Endothelial cell of umbilical vein (primary cell): ENCODE data around the gene ITPR2. TPM values are rescaled to one million over a fixed set of nuclear protein-coding genes. Genes with fewer than 3 reads are reported as not detected.

Source experiments
- BruUV-seq: library from RNA; stranded (reverse); fragments of 400-500 nt; replicated peaks from 2 replicates; lab custom pipeline; 2021; lab: Mats Ljungman, UMichigan
- CTCF ChIA-PET: fragments of 300-600, 350-600 bp; sonication (Branson Sonifier 250); formaldehyde crosslinking; loops from one replicate; lab custom pipeline; 2021; ENCODE audit warnings: antibody characterized with exemption, inconsistent platforms; lab: Charles Lee
- POLR2A ChIA-PET: fragments of 300-600, 350-600 bp; sonication (Branson Sonifier 250); formaldehyde crosslinking; loops from one replicate; lab custom pipeline; 2021; ENCODE audit warnings: antibody characterized with exemption, inconsistent platforms; lab: Charles Lee
- DNase-seq: peaks from one replicate; pipeline ENCODE4 v3.0.0-alpha.2; 2011; ENCODE audit warnings: low read depth, low spot score
- FAIRE-seq: peaks from 2 replicates; lab custom pipeline; 2011; peaks lifted over from hg19 to GRCh38; lab: Jason Lieb, UNC
- H2AFZ ChIP-seq: 2 replicates; pipeline ENCODE4 v1.6.0; 2012; ENCODE audit warnings: low read depth, low read length, control low read depth, inconsistent platforms
- H3K27ac ChIP-seq: 2 replicates; pipeline ENCODE4 v1.5.1; 2011; ENCODE audit warnings: low read depth, mild to moderate bottlenecking, control low read depth, low read length, moderate library complexity; ENCODE audit not compliant: insufficient read depth
- H3K27me3 ChIP-seq, 2 experiments: 2 replicates each; pipeline versions ENCODE4 v1.6.0 to v1.6.1; 2011; ENCODE audit warnings: low read length in 2 of 2, mixed read lengths in 1 of 2; ENCODE audit not compliant: control insufficient read depth in 2 of 2, insufficient read depth in 2 of 2
- H3K36me3 ChIP-seq, 2 experiments: 2 replicates in 1 of 2; 3 replicates in 1 of 2; pipeline ENCODE4 v1.5.1; 2011; ENCODE audit warnings: low read length in 2 of 2, mild to moderate bottlenecking in 1 of 2, moderate library complexity in 1 of 2; ENCODE audit not compliant: control insufficient read depth in 2 of 2, insufficient read depth in 2 of 2; ENCODE audit errors: extremely low read depth in 1 of 2
- H3K4me1 ChIP-seq: 3 replicates; pipeline ENCODE4 v1.5.1; 2011; ENCODE audit warnings: mild to moderate bottlenecking, low read length; ENCODE audit not compliant: control insufficient read depth, insufficient read depth; ENCODE audit errors: extremely low read depth
- H3K4me2 ChIP-seq: 2 replicates; pipeline ENCODE4 v1.6.1; 2011; ENCODE audit warnings: low read length, control low read depth, mixed read lengths; ENCODE audit not compliant: insufficient read depth
- H3K4me3 ChIP-seq, 3 experiments: fragments of 200-600 bp in 1 of 3; sonication (generic), shearing (Covaris generic) in 1 of 3; replicated peaks in 1 of 3; 2 replicates each; pipeline ENCODE4 v1.5.1; 2011 to 2016; ENCODE audit warnings: control low read depth in 3 of 3, low read length in 3 of 3, mild to moderate bottlenecking in 2 of 3, inconsistent platforms in 1 of 3, low read depth in 1 of 3, moderate library complexity in 1 of 3; ENCODE audit not compliant: insufficient read depth in 1 of 3
- H3K79me2 ChIP-seq: 2 replicates; pipeline ENCODE4 v1.6.0; 2012; ENCODE audit warnings: low read length, inconsistent platforms; ENCODE audit not compliant: control insufficient read depth, insufficient read depth
- H3K9ac ChIP-seq: replicated peaks from 2 replicates; pipeline ENCODE3; 2011; ENCODE audit warnings: low read length, control low read depth; ENCODE audit not compliant: insufficient read depth; ENCODE audit errors: extremely low read depth
- H3K9me1 ChIP-seq: replicated peaks from 3 replicates; pipeline ENCODE4 v1.6.0; 2011; ENCODE audit warnings: mild to moderate bottlenecking, low read length; ENCODE audit not compliant: control insufficient read depth, insufficient read depth; ENCODE audit errors: extremely low read depth
- H3K9me3 ChIP-seq: replicated peaks from 2 replicates; pipeline ENCODE4 v1.5.1; 2012; ENCODE audit warnings: low read length, inconsistent platforms; ENCODE audit not compliant: control insufficient read depth, insufficient read depth
- H4K20me1 ChIP-seq: replicated peaks from 2 replicates; pipeline ENCODE3; 2011; ENCODE audit warnings: mild to moderate bottlenecking, low read length; ENCODE audit not compliant: control insufficient read depth, insufficient read depth; ENCODE audit errors: extremely low read depth
- EZH2 ChIP-seq: IDR thresholded peaks from 2 replicates; pipeline ENCODE4 v1.6.1; 2012; ENCODE audit warnings: borderline replicate concordance, low read depth, mild to moderate bottlenecking, moderate library complexity, low read length, inconsistent platforms; ENCODE audit not compliant: severe bottlenecking
- GATA2 ChIP-seq: IDR thresholded peaks from 2 replicates; pipeline ENCODE4 v1.7.0; 2011; ENCODE audit warnings: low read depth, mild to moderate bottlenecking, moderate library complexity, mixed read lengths, low read length; ENCODE audit not compliant: insufficient read length, insufficient read depth
- JUN ChIP-seq: IDR thresholded peaks from 2 replicates; pipeline ENCODE4 v1.6.1; 2011; ENCODE audit warnings: borderline replicate concordance, low read depth; ENCODE audit not compliant: insufficient read length, insufficient read depth
- MYC ChIP-seq: IDR thresholded peaks from one replicate; pipeline ENCODE4 v1.6.1; 2011; ENCODE audit warnings: mild to moderate bottlenecking, low read depth, low read length
- POLR2A ChIP-seq: IDR thresholded peaks from 2 replicates; pipeline ENCODE4 v1.6.1; 2012; ENCODE audit warnings: low read depth, mild to moderate bottlenecking, control low read depth, low read length
- dilution Hi-C: fragments of 300-500 bp; cut with MboI; formaldehyde crosslinking; loops from one replicate; pipeline ENCODE4 v1.15.0; 2019; ENCODE audit warnings: low sequenced_read_pairs; ENCODE audit not compliant: extremely low pct_ligation_motif_present
- intact Hi-C: fragments of 100-400 bp; cut with micrococcal nuclease; formaldehyde crosslinking; loops from one replicate; pipeline ENCODE4 v1.10.0; 2022
- polyA plus RNA-seq, 4 experiments: library from polyadenylated mRNA; depleted of rRNA in 3 of 4; stranded (reverse) in 3 of 4; unstranded in 1 of 4; fragments of >200 nt; gene quantifications; 2 replicates each; pipeline versions ENCODE4 v1.2.1 to v1.2.3, GENCODE V29; 2011 to 2012; ENCODE audit warnings: missing spikeins in 1 of 4
- total RNA-seq: library from RNA; stranded (reverse); gene quantifications from 2 replicates; pipeline ENCODE4 v1.2.3, GENCODE V29; 2021
- TF ChIP-seq, protein P1 (sequence below), 2 donors: IDR thresholded peaks; 1 replicate in 1 of 2; 2 replicates in 1 of 2; pipeline ENCODE4 v1.5.1; 2011; ENCODE audit warnings: low read length in 2 of 2, mild to moderate bottlenecking in 2 of 2, moderate library complexity in 2 of 2, control low read depth in 1 of 2, inconsistent platforms in 1 of 2, low read depth in 1 of 2; ENCODE audit not compliant: insufficient read depth in 1 of 2; ENCODE audit errors: extremely low read depth in 1 of 2
- TF ChIP-seq, protein P2 (sequence below): IDR thresholded peaks from 2 replicates; pipeline ENCODE4 v1.6.1; 2011; ENCODE audit not compliant: insufficient read depth, insufficient read length

ITPR2 gene
- total and polyA plus RNA-seq, 2 donors (not counting 3 experiments of a cell fraction or from before 2014, with no cell fraction given), result 16.2 to 86.8 TPM

DNA sequence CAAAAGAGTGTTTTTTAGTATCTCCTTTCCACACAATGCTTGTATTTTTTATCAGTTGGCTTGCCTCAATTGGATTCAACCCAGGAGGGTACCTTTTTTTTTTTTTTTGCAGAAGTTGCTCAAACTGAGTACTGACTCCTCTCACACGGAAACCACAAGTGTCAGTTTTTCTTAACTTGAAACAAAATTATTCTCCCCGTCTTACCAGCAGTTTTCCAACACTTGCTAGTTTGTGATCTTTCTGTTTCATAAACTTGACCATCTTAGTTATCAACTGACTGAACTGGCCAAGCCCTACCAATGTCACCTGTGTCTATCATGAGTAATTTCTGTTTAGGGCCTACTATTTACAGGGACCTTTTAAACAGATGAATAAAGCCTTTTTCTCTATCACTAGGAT is 34.1 kb upstream of the ITPR2 start:
- TF ChIP-seq, protein P1, sequence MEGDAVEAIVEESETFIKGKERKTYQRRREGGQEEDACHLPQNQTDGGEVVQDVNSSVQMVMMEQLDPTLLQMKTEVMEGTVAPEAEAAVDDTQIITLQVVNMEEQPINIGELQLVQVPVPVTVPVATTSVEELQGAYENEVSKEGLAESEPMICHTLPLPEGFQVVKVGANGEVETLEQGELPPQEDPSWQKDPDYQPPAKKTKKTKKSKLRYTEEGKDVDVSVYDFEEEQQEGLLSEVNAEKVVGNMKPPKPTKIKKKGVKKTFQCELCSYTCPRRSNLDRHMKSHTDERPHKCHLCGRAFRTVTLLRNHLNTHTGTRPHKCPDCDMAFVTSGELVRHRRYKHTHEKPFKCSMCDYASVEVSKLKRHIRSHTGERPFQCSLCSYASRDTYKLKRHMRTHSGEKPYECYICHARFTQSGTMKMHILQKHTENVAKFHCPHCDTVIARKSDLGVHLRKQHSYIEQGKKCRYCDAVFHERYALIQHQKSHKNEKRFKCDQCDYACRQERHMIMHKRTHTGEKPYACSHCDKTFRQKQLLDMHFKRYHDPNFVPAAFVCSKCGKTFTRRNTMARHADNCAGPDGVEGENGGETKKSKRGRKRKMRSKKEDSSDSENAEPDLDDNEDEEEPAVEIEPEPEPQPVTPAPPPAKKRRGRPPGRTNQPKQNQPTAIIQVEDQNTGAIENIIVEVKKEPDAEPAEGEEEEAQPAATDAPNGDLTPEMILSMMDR (IDR thresholded peaks at IDR 0.05; ENCODE audit: extremely low read depth in 1 of 2, insufficient read depth in 1 of 2, low read depth in 1 of 2, low read length in 2 of 2), result no peak
- TF ChIP-seq JUN (no peak), EZH2 (no peak), GATA2 (no peak), MYC (no peak)
- no peak overlapping the region for H3K4me3 ChIP-seq
- DNase-seq (no peak), FAIRE-seq (peak; percentile 46)
- ChIA-PET CTCF (interaction anchor here (1.2 to 1.5 kb wide), 2 partner anchors 18 to 22 kb away, joined by 4 to 9 read pairs; no protein-coding TSS in a partner anchor), POLR2A (no interaction called here)
- H3K27ac ChIP-seq, result no peak overlapping the region
- H3K9me1 ChIP-seq, result peaks cover 2% of the 10 kb centered on the region
- no peaks in the 10 kb centered on the region for H3K79me2 ChIP-seq
- no peaks in the 10 kb centered on the region for H3K36me3 ChIP-seq
- H2AFZ ChIP-seq, result no peak overlapping the region
- no peaks in the 10 kb centered on the region for H3K9me3 ChIP-seq
- no peaks in the 10 kb centered on the region for H4K20me1 ChIP-seq
- intact Hi-C loops (no loop called here), dilution Hi-C loops (no loop called here)
- no TSS peak for BruUV-seq
- no peak overlapping the region for H3K9ac ChIP-seq
- H3K27me3 ChIP-seq, result no peaks in the 10 kb centered on the region
- H3K4me1 ChIP-seq, result peaks cover 16% of the 10 kb centered on the region
- no peak overlapping the region for H3K4me2 ChIP-seq

DNA sequence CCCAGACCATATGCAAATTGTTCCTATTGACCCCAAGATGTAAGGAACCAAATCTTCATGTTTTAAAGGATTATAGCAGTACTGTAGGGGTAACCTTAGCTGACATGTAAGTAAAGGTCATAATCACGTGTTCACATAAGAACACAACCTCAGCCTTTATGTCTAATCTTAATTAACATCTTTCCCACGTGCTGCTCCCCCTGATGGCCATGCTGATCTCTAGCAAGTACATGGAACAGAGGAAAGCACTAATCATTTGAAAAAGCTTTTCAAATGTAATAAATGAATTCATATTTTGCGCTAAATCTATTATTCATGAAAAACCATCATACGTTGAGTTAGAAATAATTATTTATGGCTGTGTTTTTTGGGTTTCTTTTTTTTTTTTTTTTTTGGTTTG is 30.5 kb upstream of the ITPR2 start:
- DNase-seq, result peak; percentile 40
- Histone ChIP-seq H2AFZ (no peak overlapping the region), H3K36me3 (no peaks in the 10 kb centered on the region), H3K27me3 (no peaks in the 10 kb centered on the region), H3K9me3 (no peaks in the 10 kb centered on the region), H4K20me1 (no peaks in the 10 kb centered on the region), H3K9me1 (peaks cover 2% of the 10 kb centered on the region), H3K9ac (no peak overlapping the region), H3K4me2 (no peak overlapping the region), H3K4me1 (peaks cover 4% of the 10 kb centered on the region), H3K27ac (no peak overlapping the region), H3K4me3 (no peak overlapping the region), H3K79me2 (no peaks in the 10 kb centered on the region)
- ChIA-PET CTCF (interaction anchor here (0.9 to 1.7 kb wide), 9 partner anchors 8 to 727 kb away, joined by 3 to 9 read pairs (median 5); partner anchors contain the start of gene ITPR2), POLR2A (no interaction called here)
- no TSS peak for BruUV-seq
- dilution Hi-C loops, result no loop called here
- TF ChIP-seq, protein P1 (IDR thresholded peaks at IDR 0.05; ENCODE audit: extremely low read depth in 1 of 2, insufficient read depth in 1 of 2, low read depth in 1 of 2, low read length in 2 of 2), result peak; percentile 21 to 29
- TF ChIP-seq POLR2A (no peak), GATA2 (peak; percentile 36)
- TF ChIP-seq, protein P2, sequence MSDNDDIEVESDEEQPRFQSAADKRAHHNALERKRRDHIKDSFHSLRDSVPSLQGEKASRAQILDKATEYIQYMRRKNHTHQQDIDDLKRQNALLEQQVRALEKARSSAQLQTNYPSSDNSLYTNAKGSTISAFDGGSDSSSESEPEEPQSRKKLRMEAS, result peak; percentile 23
- peak; percentile 90 for FAIRE-seq
- intact Hi-C loops, result no loop called here
